GM10248 (cell line): Measurements from ENCODE around the gene EGFR.

ENCODE experiments used
- CTCF ChIA-PET: fragments of 300-600 bp; sonication (Branson Sonifier 250); formaldehyde crosslinking; extraction: SDS; loops from one replicate; lab custom pipeline; 2021; ENCODE audit warnings: antibody characterized with exemption; lab: Yijun Ruan, JAX
- POLR2A ChIA-PET: fragments of 350-650 bp; sonication (Branson Sonifier 250); formaldehyde crosslinking; extraction: SDS; loops from one replicate; lab custom pipeline; 2020; ENCODE audit warnings: antibody characterized with exemption; lab: Yijun Ruan, JAX
- DNase-seq: peaks from one replicate; pipeline ENCODE4 v3.0.0; 2012; ENCODE audit errors: extremely low spot score
- TF ChIP-seq, protein P1 (sequence below): IDR thresholded peaks from 2 replicates; pipeline ENCODE4 v1.5.1; 2012; ENCODE audit warnings: mild to moderate bottlenecking, low read depth; ENCODE audit errors: extremely low read depth, missing control alignments, control extremely low read depth

Gene EGFR

DNA sequence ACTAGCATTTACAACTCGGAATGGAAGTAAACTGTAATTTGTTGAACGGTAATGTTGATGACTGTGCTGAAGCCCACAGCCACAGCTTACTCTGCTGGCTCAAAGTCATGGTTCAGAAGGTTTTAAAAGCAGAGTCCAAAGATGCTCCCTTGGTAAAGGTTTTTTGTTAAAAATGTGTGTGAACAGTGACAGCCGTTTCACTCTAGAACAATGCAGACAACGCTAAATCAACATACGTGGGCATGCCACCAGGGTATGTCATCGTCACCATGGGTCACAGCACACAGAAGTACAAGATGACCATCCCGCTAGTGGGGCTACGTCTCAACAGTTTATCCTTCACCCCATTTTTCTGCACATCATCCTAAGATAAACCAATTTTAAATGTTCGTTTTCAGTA lies 239.8 kb downstream of the EGFR start:
- CTCF ChIA-PET, result interaction anchor here (1.6 kb wide), 1 partner anchor 485 kb away, joined by 5 read pairs; no protein-coding TSS in a partner anchor
- no peak for DNase-seq
- POLR2A ChIA-PET, result no interaction called here

DNA sequence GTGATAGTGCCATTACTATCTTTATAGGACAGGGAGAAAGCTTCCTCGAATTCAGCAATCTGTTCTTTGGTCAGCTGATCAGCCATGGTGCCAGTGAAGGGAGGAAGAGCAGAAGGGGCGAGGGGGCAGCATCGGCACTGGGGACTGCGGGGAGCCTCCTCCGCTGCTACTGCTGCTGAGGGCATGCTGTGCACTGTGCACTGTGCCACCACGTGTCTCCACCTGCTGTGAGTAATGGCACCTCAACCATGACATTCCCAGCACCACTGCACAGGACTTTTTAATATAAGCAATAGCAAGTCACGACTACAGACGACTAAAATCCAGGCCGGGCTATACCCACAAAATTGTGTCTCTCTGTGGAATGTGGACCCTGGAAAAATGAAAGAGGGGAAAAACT lies 241.4 kb downstream of the EGFR start:
- no peak for DNase-seq
- TF ChIP-seq, protein P1, sequence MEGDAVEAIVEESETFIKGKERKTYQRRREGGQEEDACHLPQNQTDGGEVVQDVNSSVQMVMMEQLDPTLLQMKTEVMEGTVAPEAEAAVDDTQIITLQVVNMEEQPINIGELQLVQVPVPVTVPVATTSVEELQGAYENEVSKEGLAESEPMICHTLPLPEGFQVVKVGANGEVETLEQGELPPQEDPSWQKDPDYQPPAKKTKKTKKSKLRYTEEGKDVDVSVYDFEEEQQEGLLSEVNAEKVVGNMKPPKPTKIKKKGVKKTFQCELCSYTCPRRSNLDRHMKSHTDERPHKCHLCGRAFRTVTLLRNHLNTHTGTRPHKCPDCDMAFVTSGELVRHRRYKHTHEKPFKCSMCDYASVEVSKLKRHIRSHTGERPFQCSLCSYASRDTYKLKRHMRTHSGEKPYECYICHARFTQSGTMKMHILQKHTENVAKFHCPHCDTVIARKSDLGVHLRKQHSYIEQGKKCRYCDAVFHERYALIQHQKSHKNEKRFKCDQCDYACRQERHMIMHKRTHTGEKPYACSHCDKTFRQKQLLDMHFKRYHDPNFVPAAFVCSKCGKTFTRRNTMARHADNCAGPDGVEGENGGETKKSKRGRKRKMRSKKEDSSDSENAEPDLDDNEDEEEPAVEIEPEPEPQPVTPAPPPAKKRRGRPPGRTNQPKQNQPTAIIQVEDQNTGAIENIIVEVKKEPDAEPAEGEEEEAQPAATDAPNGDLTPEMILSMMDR, result no peak
- POLR2A ChIA-PET, result no interaction called here
- CTCF ChIA-PET, result no interaction called here

More for the DNA sequence above, 239.8 kb downstream of the EGFR start:
- TF ChIP-seq, protein P1, result no peak

GRCh38 chr7:55260676-55261385 lies 242.0 kb downstream of the EGFR start:
- no peak for DNase-seq
- ChIA-PET POLR2A (no interaction called here), CTCF (no interaction called here)
- TF ChIP-seq, protein P1, result no peak
